Limb (tissue), 2 donors: ENCODE measurements around the gene KCNK1.
A peak's percentile ranks its signal among the peaks of the same experiment; 100 is the strongest.
"Not testable (repeated sequence)": the region's sequence is repeated elsewhere in the genome, so short reads cannot be mapped to it uniquely, and the experiment has no call there.

Source experiments
- DNase-seq, 2 donors: peaks; one replicate each; pipeline ENCODE4 v3.0.0-alpha.2; 2016; ENCODE audit errors: extremely low spot score in 2 of 2

Gene KCNK1

DNA sequence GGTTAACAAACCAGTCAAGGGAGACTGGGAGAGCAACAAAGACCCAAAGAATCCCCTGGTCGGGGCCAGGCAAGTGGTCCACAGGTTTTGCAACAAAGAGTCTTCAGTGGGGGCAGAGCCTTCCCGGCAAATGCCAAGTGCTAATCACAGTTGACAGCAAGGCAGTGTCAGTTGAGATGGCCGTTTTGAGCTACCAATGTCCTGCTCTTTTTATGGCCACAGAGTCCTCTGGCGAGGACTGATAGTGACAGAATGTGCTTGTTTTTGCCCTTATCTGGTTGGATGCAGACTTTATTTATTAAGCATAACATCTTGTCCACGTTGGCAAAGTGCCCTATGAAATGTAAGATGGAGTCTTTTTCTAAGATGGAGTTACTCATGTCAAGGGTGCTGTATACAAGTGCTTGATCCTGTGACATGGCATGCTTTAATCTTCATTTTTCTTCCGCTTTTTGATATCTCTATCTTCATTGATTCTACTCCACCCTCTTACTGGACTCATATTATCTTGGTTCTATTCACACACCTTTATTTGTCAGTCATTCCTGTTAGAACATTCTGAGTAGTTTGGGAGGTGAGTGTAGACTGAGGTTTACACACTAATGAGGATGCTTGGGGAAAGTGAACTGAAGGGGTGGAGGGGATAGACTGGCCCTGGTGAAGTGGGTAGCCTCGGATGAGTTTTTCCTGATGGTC is 51.8 kb downstream of the KCNK1 start:
- DNase-seq = no peak

DNA sequence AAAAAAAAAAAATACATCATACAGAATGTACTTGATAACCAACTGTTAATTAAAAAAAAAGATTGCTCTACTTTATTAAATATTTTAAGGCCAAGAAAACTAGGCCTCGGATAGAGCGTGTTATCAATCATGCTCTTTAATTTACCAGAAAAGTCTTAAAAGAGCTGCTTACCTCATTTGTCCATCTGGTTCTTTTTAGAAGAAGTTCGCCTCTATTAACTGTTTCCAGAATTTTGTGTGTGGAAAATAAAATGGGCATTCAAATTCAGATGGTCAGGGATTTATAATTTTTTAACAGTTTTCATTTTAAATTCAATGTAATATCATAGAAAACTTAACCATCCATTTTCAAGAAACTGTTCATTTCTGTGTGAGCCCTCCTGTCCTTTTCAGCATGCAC is 53.8 kb downstream of the KCNK1 start:
- no peak for DNase-seq

DNA sequence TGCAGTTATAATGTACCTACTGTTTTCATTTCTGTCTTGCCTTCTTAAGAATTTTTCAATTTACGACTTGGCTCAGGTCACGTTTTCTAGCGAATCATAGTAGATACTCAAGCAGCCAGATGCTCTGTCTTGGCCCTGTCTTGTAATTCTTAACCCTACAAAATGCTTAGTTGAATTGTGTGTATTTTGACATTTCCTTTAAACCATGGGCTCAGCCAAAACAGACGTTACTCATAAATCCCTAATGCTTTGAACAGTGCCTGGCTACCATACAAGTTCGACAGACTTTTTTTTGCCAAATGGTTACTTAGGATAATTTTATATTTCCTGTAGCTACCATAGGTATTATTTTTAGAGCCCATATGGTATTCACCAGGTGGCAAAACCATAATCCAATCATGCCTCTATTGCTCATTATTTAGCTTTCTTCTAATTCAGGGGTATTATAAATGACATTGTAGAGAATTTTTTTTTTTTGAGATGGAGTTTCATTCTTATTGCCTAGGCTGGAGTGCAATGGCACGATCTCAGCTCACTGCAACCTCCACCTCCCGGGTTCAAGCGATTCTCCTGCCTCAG is 54.3 kb downstream of the KCNK1 start:
- DNase-seq = peak in 1 of 2 donors; percentile 60

DNA sequence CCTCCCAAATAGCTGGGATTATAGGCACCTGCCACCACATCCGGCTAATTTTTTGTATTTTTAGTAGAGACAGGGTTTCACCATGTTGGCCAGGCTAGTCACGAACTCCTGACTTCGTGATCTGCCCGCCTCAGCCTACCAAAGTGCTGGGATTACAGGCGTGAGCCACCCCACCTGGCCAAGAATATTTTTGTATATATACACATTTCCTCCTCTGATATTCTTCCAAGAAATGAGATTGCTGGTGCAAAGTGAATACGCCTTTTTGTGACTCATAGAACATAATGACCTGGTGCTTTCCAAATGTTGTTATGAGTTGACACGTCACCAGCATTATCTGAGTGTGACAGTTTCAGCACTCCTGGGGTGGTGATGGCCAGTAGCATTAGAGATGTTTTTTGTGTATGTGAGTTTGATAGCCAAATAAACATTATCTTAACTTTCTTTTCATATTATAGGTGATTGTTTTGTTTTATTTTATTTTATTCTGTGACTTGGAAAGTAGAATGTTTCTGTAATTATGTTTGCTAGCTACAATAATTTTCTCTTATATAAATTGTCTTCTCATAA is 54.9 kb downstream of the KCNK1 start:
- DNase-seq = no peak

DNA sequence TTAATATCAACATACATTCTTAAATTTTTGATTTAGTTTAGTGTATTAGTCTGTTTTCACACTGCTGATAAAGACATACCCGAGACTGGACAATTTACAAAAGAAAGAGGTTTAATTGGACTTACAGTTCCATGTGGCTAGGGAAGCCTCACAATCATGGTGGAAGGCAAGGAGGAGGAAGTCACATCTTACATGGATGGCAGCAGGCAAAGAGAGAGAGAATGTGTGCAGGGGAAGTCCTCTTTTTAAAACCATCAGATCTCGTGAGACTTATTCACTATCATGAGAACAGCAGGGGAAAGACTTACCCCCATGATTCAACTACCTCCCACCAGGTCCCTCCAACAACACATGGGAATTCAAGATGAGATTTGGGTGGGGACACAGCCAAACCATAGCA is 56.5 kb downstream of the KCNK1 start:
- DNase-seq = not testable (repeated sequence)

DNA sequence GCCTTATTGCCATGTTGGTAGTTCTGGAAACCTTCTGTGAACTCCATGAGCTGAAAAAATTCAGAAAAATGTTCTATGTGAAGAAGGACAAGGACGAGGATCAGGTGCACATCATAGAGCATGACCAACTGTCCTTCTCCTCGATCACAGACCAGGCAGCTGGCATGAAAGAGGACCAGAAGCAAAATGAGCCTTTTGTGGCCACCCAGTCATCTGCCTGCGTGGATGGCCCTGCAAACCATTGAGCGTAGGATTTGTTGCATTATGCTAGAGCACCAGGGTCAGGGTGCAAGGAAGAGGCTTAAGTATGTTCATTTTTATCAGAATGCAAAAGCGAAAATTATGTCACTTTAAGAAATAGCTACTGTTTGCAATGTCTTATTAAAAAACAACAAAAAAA is 57.4 kb downstream of the KCNK1 start:
- no peak for DNase-seq

DNA sequence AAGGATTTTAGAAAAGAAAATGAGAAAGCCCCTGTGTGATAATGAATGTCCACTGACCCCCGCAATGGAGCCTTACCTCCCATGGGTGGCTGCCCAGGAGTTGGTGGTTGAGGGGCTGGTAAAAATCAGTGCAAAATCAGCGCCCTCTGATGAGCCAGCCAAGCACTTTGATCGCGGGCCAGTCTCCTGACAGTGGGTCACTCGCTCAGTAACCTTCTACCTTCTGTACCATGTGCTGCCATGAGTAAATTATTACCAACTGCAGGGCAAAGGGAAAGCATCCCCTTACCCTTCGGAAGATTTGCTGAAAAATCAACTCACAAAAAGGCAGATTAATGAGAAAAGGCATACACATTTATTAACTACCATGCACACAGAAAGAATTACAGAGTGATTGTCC is 58.8 kb downstream of the KCNK1 start:
- DNase-seq = no peak

DNA sequence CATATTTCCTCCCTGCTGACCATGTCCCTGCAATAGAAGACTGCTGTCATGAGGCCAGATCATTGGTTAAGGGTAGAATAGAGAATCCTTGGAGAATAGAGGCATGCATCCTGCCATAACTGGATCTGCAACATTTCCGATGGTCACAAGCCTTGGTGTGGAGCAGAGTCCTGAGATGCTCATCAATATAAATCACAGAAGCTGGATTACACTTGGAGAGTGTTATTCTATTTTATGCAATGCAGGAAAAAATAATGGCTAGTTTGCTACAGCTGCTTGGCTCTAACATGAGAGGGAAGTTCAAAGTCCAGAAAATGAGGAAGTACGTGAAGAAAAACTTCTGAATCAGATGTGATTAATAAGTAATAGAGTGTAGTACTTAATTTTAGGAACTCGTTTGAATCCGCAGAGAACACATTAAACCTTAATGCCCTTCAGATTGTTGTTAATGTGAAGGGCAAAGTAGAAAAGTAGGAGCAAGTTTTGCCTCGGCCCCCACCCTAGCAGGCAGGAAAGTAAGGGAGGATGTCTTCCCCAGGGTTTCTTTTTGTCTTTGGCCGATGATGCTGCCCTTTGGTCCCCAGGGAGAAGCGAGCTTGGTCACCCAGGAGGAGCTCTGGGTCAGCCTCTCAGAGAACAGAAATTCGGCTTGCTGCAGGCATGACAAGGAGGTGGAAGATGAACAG is 59.5 kb downstream of the KCNK1 start:
- DNase-seq = no peak

DNA sequence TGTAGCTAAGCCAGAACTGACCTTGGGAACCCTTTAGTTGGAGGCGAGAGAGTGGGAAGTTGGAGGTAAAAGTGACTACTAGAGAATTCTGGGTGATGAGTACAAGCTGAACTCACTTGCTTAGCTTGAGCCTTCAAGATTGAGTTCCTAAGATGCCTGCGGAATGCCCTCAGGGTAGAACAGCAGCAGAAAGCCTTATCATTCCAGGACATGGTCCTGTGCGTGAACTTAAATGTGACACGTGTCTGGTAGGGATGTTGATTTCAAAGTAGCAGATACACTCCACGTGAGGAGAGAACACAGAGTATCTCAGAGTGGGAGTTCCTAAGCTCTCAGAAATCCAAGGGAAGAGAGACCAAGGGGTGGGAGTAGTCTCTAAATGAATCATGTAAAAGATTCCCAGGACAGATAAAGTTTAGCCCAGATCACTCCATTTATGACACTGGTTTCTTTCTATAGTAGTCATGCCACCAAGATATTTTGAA is 60.1 kb downstream of the KCNK1 start:
- no peak for DNase-seq

DNA sequence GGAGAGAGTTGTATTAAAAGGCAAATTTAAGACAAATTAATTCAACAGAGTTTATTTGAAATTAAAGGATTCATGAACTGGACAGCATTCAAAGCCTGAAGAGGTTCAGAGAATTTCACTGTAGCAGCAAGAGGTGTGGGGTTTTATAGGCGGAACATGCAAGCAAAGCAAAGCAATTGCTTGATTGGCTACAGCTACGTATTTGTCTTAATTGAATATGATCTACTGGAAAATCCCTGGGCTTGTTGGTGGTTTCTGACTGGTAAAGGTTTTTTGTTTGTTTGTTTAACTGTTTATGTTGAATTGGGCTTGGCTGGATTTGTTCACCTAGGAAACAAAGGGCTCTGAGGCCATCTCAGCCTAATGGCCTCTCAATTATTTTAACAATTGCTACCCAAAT is 61.5 kb downstream of the KCNK1 start:
- no peak for DNase-seq

DNA sequence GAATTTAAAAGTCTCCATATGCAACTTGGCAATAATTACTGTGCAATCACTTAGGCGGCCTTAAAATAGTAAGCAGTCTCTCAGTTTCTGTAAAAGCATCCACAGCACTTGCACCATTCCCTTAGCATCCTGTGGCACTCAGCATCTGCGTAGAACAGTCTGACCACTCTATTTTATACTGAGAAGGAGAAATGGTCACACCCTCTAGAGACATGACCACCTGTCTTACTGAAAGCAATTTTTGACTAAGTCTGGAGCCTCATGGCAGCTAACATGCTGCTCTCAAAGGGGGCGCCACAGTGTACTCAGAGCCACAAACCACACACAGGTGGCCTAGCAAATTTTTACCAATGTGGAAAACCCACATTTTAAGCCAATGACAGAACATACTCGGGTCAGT is 62.0 kb downstream of the KCNK1 start:
- no peak for DNase-seq

DNA sequence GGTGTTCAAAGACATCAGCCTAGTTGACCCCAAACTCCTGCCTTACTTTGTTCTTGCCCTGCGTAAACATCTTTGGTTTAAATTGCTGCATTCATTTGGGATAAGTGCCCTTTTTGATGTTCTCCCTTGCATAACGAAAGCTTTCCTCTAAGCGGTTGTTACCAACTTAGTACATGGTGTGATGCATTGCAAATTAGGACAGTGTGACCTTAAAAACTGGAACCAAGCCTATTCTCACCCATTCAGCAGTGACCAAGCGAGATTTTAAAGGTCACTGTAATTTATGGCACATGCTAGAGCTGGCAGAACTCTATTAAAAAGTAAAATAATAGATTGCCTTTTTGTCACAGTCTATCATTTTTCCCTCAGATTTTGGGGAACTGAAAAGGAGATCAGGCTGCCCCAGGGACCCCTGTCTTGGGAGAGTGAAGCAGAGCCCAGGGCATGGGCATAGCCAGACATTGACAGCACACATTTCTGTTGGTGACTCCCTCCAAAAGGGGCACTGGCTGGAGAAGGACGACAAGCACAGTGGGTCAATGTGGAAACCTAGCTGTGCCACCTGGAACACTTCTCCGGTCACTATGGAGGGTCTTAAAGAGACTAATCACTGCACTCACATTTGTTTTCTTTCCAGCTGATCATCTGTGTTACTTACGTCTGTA is 63.9 kb downstream of the KCNK1 start:
- no peak for DNase-seq

DNA sequence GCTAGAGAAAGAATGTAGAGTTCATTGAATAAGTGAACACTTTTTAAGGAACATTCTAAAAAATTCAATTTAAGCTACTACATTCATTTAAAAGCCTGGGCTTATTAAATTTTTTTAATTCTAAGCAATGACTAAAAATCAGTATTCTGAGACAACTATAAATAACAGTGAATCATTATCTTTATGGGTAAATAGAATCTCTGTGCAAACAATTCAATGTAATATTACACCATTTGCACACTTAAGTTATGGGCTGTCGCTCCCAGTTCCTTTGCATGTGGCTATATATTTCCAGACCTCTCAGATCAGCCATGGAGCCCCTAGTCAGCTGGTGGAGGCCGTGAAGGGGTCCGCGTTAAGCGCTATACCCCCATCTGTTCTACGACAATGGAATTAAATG is 65.1 kb downstream of the KCNK1 start:
- DNase-seq = no peak

DNA sequence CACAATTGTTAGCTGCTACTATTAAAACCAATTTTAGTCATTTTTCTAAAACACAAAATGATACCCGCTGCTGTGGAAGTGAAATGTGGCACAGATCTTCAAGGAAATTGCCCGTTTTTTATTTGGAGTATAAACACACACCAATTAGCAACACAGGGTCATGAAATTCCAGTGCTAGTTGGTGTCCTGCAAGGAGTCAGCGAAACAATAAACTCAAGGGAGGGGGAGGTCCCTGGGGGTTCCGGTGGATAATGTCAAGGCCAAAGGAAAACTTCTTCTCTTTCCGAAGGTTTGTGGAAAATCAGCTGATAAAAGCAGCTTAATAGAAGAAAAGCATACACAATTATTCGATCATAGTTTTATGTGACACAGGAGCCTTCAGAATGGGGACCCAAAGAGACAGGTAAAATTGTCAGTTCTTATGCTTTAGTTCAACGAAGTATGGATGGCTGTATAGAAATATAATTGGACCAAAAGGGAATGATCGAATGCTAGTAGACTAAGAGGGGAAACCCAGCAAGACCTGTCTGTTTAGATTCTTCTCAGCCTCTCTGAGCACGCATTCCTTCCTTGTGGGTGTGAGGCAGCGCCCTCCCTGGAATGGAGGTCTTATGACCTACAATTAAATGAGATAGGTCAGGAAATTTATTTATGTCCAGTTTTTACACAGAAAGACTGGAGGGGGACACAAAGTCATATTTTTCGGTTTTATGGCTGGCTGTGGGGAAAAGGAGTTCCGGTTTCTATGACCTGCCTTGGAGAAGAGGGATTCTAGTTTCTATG is 65.9 kb downstream of the KCNK1 start:
- DNase-seq = no peak

DNA sequence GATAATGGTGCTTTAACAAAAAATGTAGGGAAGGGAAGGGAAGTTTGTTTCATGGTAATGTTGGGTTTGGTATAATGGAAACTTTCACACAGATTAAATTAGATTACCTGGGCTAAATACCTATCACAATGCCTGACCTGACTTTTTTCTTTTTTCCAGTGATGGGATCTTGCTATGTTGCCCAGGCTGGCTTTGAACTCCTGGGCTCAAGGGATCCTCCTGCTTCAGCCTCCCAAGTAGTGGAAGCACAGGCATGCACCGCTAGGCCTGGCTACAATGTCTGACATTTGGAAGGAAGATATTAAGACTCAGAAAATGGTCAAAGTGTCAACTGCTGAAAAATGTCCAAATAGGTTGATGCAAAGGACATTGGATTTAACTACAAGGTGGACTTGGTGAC is 67.4 kb downstream of the KCNK1 start:
- no peak for DNase-seq

DNA sequence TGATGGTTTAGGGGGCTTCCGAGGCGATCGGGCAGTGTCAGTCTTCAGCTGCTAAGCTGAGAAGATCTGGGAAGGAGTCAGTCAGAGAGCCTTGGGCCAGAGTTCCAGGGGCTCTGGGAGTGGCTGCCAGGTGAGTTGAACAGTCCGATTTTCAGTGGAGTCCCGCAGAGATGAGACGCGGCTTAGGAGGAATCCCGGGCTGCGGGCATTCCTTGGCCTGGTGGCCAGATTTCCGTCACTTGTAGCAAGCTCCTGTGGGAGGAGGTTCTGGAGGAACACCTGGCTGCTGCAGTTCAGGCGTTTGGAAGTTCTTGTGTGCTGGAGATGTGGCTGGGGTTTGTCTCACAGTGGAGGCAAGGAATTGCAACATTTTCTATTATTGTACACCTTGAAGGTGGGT is 72.7 kb downstream of the KCNK1 start:
- DNase-seq = not testable (repeated sequence)

DNA sequence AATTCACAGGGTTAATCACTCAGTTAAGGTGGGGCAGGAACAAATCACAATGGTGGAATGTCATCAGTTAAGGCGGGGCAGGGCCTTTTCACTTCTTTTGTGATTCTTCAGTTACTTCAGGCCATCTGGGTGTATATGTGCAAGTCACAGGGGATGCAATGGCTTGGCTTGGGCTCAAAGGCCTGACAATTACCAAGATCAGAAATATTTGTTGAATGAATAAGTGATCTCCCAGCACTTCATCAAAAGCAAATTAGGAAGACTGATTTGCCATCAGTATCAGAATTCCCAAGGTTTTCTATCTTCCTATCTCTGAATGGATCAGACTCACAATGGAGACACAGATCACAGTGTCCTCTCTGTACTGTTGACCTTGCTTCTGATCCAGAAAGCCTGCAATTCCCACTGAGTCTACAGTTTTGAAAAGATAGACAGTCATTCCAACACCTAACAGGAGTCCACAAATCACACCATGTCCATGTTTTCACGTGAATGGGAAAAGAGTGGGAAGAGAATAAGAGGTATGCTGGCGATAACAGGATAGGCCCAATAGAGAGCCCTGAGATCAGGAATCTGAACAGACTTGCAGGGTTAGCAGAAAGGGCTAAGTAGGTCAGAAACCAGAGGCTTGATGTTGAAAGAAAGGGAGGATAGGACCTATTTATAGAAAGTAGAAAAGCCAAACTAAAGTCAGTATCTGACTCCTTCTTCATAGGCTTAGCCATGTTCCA is 75.3 kb downstream of the KCNK1 start:
- no peak for DNase-seq

DNA sequence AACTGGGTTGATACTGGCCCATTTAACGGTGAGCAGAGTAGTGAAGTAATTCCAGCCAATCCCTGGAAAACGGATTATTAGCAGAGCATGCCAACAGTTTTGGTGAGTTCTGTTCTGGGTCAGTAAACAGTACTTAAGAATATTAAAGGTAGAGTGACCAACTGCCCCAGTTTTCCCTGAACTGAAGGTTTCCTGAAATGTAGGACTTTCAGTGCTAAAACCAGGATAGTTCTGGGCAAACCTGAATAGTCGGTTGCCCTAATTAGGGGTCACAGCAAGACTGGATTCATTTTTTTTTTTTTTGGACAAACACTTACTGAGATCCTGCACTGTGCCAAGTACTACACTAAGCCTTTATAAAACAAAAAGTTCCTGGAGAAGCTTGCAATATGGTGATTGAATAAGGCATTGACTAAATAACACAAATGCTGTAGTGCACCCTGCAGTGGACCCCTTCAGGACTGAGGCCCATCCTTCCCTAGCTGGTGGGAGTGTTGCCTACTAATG is 75.9 kb downstream of the KCNK1 start:
- DNase-seq = no peak

DNA sequence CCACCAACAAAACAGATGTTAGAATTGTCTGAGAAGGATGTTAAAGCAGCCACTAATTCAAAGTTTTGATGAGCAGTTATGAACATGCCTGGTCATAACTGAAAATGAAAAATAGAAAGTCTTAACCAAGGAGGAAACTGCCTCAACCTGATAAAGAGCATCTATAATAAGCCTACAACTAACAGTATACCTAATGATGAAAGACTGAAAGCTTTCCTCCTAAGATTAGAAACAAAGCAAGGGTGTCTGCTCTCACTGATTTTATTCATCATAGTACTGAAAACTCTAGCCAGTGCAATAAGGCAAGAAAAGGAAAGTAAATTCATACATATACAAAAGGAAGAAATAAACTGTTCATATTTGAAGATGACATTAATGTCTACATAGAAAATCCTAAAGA is 82.0 kb downstream of the KCNK1 start:
- no peak for DNase-seq

DNA sequence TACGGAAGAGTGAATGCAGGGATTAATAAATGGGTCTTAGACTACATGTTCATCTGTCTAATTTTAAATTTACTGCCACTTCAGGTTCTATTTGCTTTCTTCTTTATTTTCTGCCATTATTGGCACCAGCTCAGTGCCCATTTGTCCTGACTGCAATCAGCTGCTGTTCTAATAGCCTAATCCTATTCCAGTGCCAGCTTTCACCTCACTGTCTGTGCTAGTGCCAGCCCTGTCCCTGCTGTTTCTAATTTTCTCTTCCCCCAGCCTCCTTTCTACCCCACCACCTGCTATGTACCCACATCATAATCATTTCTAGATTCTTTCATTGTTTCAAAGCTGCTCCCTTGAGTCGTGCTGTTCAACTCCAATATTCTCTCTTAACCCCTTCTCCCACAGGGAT is 86.4 kb downstream of the KCNK1 start:
- DNase-seq = no peak
